D721Med (cell line): Measurements from ENCODE around the gene PIK3R2.

Experiments used
- DNase-seq: peaks from one replicate; pipeline ENCODE4 v3.0.0; 2011; ENCODE audit warnings: low spot score; ENCODE audit not compliant: insufficient read length
- FAIRE-seq: peaks from 2 replicates; lab custom pipeline; 2011; peaks lifted over from hg19 to GRCh38; lab: Jason Lieb, UNC
- CTCF ChIP-seq: IDR thresholded peaks from 2 replicates; pipeline ENCODE4 v1.5.1; 2012; ENCODE audit warnings: mild to moderate bottlenecking, control low read depth; ENCODE audit not compliant: insufficient read depth; ENCODE audit errors: missing control alignments

Gene PIK3R2

GRCh38 chr19:18183529-18183928 lies 30.6 kb downstream of the PIK3R2 start:
- no peak for DNase-seq
- no peak for FAIRE-seq
- TF ChIP-seq CTCF, result no peak

- no peak for TF ChIP-seq CTCF
- FAIRE-seq (no peak), DNase-seq (no peak)
These were observed 32.6 kb downstream of the PIK3R2 start for GRCh38 chr19:18185538-18185937.

- FAIRE-seq (no peak), DNase-seq (no peak)
- TF ChIP-seq CTCF, result no peak
These were observed 37.3 kb downstream of the PIK3R2 start for GRCh38 chr19:18190278-18190677.

GRCh38 chr19:18191640-18192062 lies 38.7 kb downstream of the PIK3R2 start:
- FAIRE-seq, result no peak
- DNase-seq, result no peak
- TF ChIP-seq CTCF, result no peak

- DNase-seq, result peak; percentile 72
- no peak for TF ChIP-seq CTCF
- FAIRE-seq, result peak; percentile 72
These were observed 39.9 kb downstream of the PIK3R2 start, which contains the start of gene MPV17L2 for GRCh38 chr19:18192673-18193387. Gene MPV17L2, plus strand, starts transcription at chr19:18193218. Its CDS starts 64 bp downstream, at chr19:18193282.

GRCh38 chr19:18193388-18194180 lies 40.6 kb downstream of the PIK3R2 start:
- no peak for TF ChIP-seq CTCF
- no peak for FAIRE-seq
- no peak for DNase-seq

GRCh38 chr19:18194181-18194530 lies 41.2 kb downstream of the PIK3R2 start:
- no peak for FAIRE-seq
- DNase-seq, result no peak
- TF ChIP-seq CTCF, result no peak
